GM23338 (cell line): ENCODE results near the gene SLC22A16. TPM values are rescaled to one million over a fixed set of nuclear protein-coding genes. Genes with fewer than 3 reads are reported as not detected.

ENCODE experiments used
- ATAC-seq: fragments of 200-7000 bp; cut with Tn5 transposase; 3 replicates; pipeline ENCODE4 v1.9.1; 2020
- DNase-seq: peaks from one replicate; pipeline ENCODE4 v3.0.0-alpha.2; 2015; ENCODE audit warnings: low spot score
- H2AFZ ChIP-seq: fragments of 200-600 bp; sonication (generic); 2 replicates; pipeline ENCODE4 v1.8.0; 2016; ENCODE audit warnings: antibody characterized with exemption, mild to moderate bottlenecking, moderate library complexity
- H3F3A ChIP-seq: fragments of 200-600 bp; sonication (generic); replicated peaks from 2 replicates; pipeline ENCODE4 v1.8.0; 2017; ENCODE audit warnings: antibody characterized with exemption, mixed run types, low read depth
- H3K27ac ChIP-seq: fragments of 200-600 bp; sonication (generic); 2 replicates; pipeline ENCODE4 v1.6.1; 2016; ENCODE audit warnings: low read depth
- H3K27me3 ChIP-seq: fragments of 200-600 bp; sonication (generic); 2 replicates; pipeline ENCODE4 v1.8.0; 2016; ENCODE audit warnings: mild to moderate bottlenecking, mixed run types, moderate library complexity; ENCODE audit not compliant: insufficient read depth
- H3K36me3 ChIP-seq: fragments of 200-600 bp; sonication (generic); 2 replicates; pipeline ENCODE4 v1.8.0; 2016; ENCODE audit warnings: mild to moderate bottlenecking; ENCODE audit not compliant: insufficient read depth
- H3K4me1 ChIP-seq: fragments of 200-600 bp; sonication (generic); 2 replicates; pipeline ENCODE4 v1.8.0; 2016; ENCODE audit warnings: mild to moderate bottlenecking, moderate library complexity; ENCODE audit not compliant: insufficient read depth
- H3K4me2 ChIP-seq: fragments of 200-600 bp; sonication (generic); 2 replicates; pipeline ENCODE4 v1.7.1; 2017; ENCODE audit warnings: mixed run types
- H3K4me3 ChIP-seq: fragments of 200-600 bp; sonication (generic); 2 replicates; pipeline ENCODE4 v1.6.1; 2016; ENCODE audit warnings: mixed run types
- H3K79me2 ChIP-seq: fragments of 200-600 bp; sonication (generic); replicated peaks from 2 replicates; pipeline ENCODE4 v1.8.0; 2017; ENCODE audit warnings: mild to moderate bottlenecking; ENCODE audit not compliant: insufficient read depth
- H3K9me2 ChIP-seq: fragments of 200-600 bp; sonication (generic); 2 replicates; pipeline ENCODE4 v1.8.0; 2017; ENCODE audit not compliant: insufficient read depth
- H4K20me1 ChIP-seq: fragments of 200-600 bp; sonication (generic); replicated peaks from 2 replicates; pipeline ENCODE4 v1.8.0; 2017; ENCODE audit warnings: mild to moderate bottlenecking; ENCODE audit not compliant: insufficient read depth
- H3K27ac Mint-ChIP-seq: 2 replicates; pipeline ENCODE4 v1.8.0; 2020; ENCODE audit warnings: inconsistent platforms, mild to moderate bottlenecking, moderate library complexity, mixed read lengths
- H3K27me3 Mint-ChIP-seq: 3 replicates; pipeline ENCODE4 v1.8.0; 2022; ENCODE audit warnings: low read depth, mild to moderate bottlenecking, moderate library complexity, mixed read lengths, inconsistent platforms; ENCODE audit not compliant: insufficient read depth, poor library complexity
- H3K36me3 Mint-ChIP-seq: 3 replicates; pipeline ENCODE4 v1.8.0; 2021; ENCODE audit warnings: low read depth, mild to moderate bottlenecking, inconsistent platforms, moderate library complexity, mixed read lengths
- H3K4me1 Mint-ChIP-seq: 3 replicates; pipeline ENCODE4 v1.8.0; 2020; ENCODE audit warnings: mild to moderate bottlenecking, inconsistent platforms, mixed read lengths
- H3K4me3 Mint-ChIP-seq: 3 replicates; pipeline ENCODE4 v1.8.0; 2021; ENCODE audit warnings: moderate library complexity, mild to moderate bottlenecking, inconsistent platforms, mixed read lengths
- H3K9me3 Mint-ChIP-seq: 3 replicates; pipeline ENCODE4 v1.8.0; 2020; ENCODE audit warnings: moderate library complexity, mild to moderate bottlenecking, inconsistent platforms, mixed read lengths
- CREB1 ChIP-seq: fragments of 250-450 bp; sonication (Bioruptor Pico); IDR thresholded peaks from 2 replicates; pipeline ENCODE4 v1.5.0; 2020; ENCODE audit warnings: low read depth, mild to moderate bottlenecking, moderate library complexity
- CTCF ChIP-seq, 2 experiments: fragments of 200-600 bp in 1 of 2; sonication (generic) in 1 of 2; conservative IDR thresholded peaks; 2 replicates each; pipeline versions ENCODE4 v1.5.1 to v1.6.1; 2016 to 2017; ENCODE audit warnings: antibody characterized with exemption in 2 of 2, low read depth in 2 of 2, mild to moderate bottlenecking in 2 of 2, moderate library complexity in 1 of 2
- ETS1 ChIP-seq: IDR thresholded peaks from 2 replicates; pipeline ENCODE4 v1.6.1; 2016; ENCODE audit warnings: antibody characterized with exemption
- EZH2 ChIP-seq: fragments of 200-600 bp; sonication (generic); IDR thresholded peaks from one replicate; pipeline ENCODE4 v1.8.0; 2017; ENCODE audit warnings: antibody characterized with exemption, mild to moderate bottlenecking, low read depth; ENCODE audit not compliant: unreplicated experiment
- EZH2phosphoT487 ChIP-seq: fragments of 200-600 bp; sonication (generic); IDR thresholded peaks from one replicate; pipeline ENCODE4 v1.8.1; 2018; ENCODE audit warnings: antibody characterized with exemption; ENCODE audit not compliant: unreplicated experiment
- JUNB ChIP-seq: IDR thresholded peaks from one replicate; pipeline ENCODE4 v1.6.1; 2016; ENCODE audit warnings: antibody characterized with exemption; ENCODE audit not compliant: unreplicated experiment
- NANOG ChIP-seq: IDR thresholded peaks from 2 replicates; pipeline ENCODE4 v1.6.1; 2016; ENCODE audit warnings: antibody characterized with exemption, borderline replicate concordance
- POLR2AphosphoS5 ChIP-seq: IDR thresholded peaks from 2 replicates; pipeline ENCODE4 v1.6.1; 2016; ENCODE audit warnings: antibody characterized with exemption, low read depth
- STAT1 ChIP-seq: IDR thresholded peaks from one replicate; pipeline ENCODE4 v1.6.1; 2016; ENCODE audit warnings: antibody characterized with exemption; ENCODE audit not compliant: unreplicated experiment
- ZNF114 ChIP-seq: fragments of 250-450 bp; sonication (Bioruptor Pico); IDR thresholded peaks from 2 replicates; pipeline ENCODE4 v1.5.0; 2020; ENCODE audit warnings: mild to moderate bottlenecking, moderate library complexity
- ZNF331 ChIP-seq: fragments of 250-450 bp; sonication (Bioruptor Pico); IDR thresholded peaks from 2 replicates; pipeline ENCODE4 v1.5.0; 2020; ENCODE audit warnings: low read depth, mild to moderate bottlenecking, moderate library complexity
- ZNF462 ChIP-seq: fragments of 250-450 bp; sonication (Bioruptor Pico); IDR thresholded peaks from 2 replicates; pipeline ENCODE4 v1.5.0; 2020; ENCODE audit warnings: mild to moderate bottlenecking, moderate library complexity
- polyA plus RNA-seq: library from polyadenylated mRNA; unstranded; fragments of >200 nt; fragmentation: Nextera tagmentation; extraction: Ambion mirVana; gene quantifications from 2 replicates; pipeline ENCODE4 v1.2.1, GENCODE V29; 2016
- total RNA-seq: library from RNA; depleted of rRNA; stranded (reverse); fragments of >200 nt; shearing (Covaris generic); gene quantifications from 2 replicates; pipeline ENCODE4 v1.2.3, GENCODE V29; 2014
- TF ChIP-seq, protein P1 (sequence below): IDR thresholded peaks from one replicate; pipeline ENCODE4 v1.6.1; 2018; ENCODE audit warnings: antibody characterized with exemption; ENCODE audit not compliant: unreplicated experiment

The SLC22A16 gene
- total and polyA plus RNA-seq, 2 experiments from 2014 or later = 0.37 to 0.42 TPM

- no peak overlapping the region for H3K27ac Mint-ChIP-seq
- DNase-seq (no peak), ATAC-seq (no peak)
- peaks cover 28% of the 10 kb centered on the region for H3K4me1 Mint-ChIP-seq
- no peaks in the 10 kb centered on the region for H3F3A ChIP-seq
- no peaks in the 10 kb centered on the region for H3K27me3 Mint-ChIP-seq
- no peak overlapping the region for H3K4me2 ChIP-seq
- no peak overlapping the region for H3K4me3 Mint-ChIP-seq
- no peak overlapping the region for H2AFZ ChIP-seq
- H3K79me2 ChIP-seq = no peaks in the 10 kb centered on the region
- H3K9me2 ChIP-seq = peaks cover 15% of the 10 kb centered on the region
- no peak overlapping the region for H3K27ac ChIP-seq
- H3K4me3 ChIP-seq = no peak overlapping the region
- no peaks in the 10 kb centered on the region for H3K36me3 ChIP-seq
- TF ChIP-seq EZH2 (no peak), JUNB (no peak), EZH2phosphoT487 (no peak), NANOG (no peak), CTCF (conservative IDR thresholded peaks at IDR 0.05; ENCODE audit: low read depth in 2 of 2) (no peak), ZNF114 (CRISPR knock-in tag) (no peak), ZNF331 (no peak), ETS1 (no peak), POLR2AphosphoS5 (no peak), STAT1 (no peak), ZNF462 (no peak), CREB1 (no peak)
- TF ChIP-seq, protein P1, sequence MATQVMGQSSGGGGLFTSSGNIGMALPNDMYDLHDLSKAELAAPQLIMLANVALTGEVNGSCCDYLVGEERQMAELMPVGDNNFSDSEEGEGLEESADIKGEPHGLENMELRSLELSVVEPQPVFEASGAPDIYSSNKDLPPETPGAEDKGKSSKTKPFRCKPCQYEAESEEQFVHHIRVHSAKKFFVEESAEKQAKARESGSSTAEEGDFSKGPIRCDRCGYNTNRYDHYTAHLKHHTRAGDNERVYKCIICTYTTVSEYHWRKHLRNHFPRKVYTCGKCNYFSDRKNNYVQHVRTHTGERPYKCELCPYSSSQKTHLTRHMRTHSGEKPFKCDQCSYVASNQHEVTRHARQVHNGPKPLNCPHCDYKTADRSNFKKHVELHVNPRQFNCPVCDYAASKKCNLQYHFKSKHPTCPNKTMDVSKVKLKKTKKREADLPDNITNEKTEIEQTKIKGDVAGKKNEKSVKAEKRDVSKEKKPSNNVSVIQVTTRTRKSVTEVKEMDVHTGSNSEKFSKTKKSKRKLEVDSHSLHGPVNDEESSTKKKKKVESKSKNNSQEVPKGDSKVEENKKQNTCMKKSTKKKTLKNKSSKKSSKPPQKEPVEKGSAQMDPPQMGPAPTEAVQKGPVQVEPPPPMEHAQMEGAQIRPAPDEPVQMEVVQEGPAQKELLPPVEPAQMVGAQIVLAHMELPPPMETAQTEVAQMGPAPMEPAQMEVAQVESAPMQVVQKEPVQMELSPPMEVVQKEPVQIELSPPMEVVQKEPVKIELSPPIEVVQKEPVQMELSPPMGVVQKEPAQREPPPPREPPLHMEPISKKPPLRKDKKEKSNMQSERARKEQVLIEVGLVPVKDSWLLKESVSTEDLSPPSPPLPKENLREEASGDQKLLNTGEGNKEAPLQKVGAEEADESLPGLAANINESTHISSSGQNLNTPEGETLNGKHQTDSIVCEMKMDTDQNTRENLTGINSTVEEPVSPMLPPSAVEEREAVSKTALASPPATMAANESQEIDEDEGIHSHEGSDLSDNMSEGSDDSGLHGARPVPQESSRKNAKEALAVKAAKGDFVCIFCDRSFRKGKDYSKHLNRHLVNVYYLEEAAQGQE = no peak
- H3K9me3 Mint-ChIP-seq = peaks cover 35% of the 10 kb centered on the region
- H4K20me1 ChIP-seq = no peaks in the 10 kb centered on the region
- peaks cover 27% of the 10 kb centered on the region for H3K36me3 Mint-ChIP-seq
- peaks cover 11% of the 10 kb centered on the region for H3K4me1 ChIP-seq
- H3K27me3 ChIP-seq = no peaks in the 10 kb centered on the region
Observed at GRCh38 chr6:110509617-110510241, 33.3 kb upstream of the SLC22A16 start.
